ENCODE measurements around the gene DOCK10. TPM values are rescaled to one million over a fixed set of nuclear protein-coding genes. Genes with fewer than 3 reads are reported as not detected.

Gene DOCK10
- total and polyA plus RNA-seq, 9 of the 15 experiments (the other 6 are each of a cell fraction or from before 2014, with no cell fraction given): 0.01 to 0.87 (median 0.18) TPM

GRCh38 chr2:224932522-224932921 lies 109.7 kb downstream of the DOCK10 start:
- no peaks in the 10 kb centered on the region for H4K20me1 ChIP-seq (replicated peaks; ENCODE audit: control insufficient read depth, insufficient read depth, low read length)
- H3K79me2 ChIP-seq (ENCODE audit: control insufficient read depth, insufficient read depth, low read length): no peaks in the 10 kb centered on the region
- intact Hi-C loops (cut with micrococcal nuclease) (no loop called here), in situ Hi-C loops (cut with MboI) (no loop called here)
- DNase-seq (ENCODE audit: extremely low read depth in 1 of 4, low spot score in 3 of 4): no peak
- no peak overlapping the region for H2AFZ ChIP-seq (ENCODE audit: low read depth, low read length)
- 0% methylated on average over 2 of the region's 3 CpGs for WGBS (ENCODE audit: insufficient coverage, low coverage, missing lambda C conversion rate)
- no peak for ATAC-seq
- ChIA-PET CTCF (ENCODE audit: low intra/inter-chr PET ratio) (no interaction called here), POLR2A (no interaction called here)
- H3K4me1 ChIP-seq (replicated peaks in 1 of 2; ENCODE audit: control insufficient read depth in 2 of 2, insufficient read depth in 2 of 2, low read length in 2 of 2): no peaks in the 10 kb centered on the region
- H3K9ac ChIP-seq (ENCODE audit: insufficient read depth in 1 of 2, low read depth in 2 of 2, low read length in 2 of 2): no peak overlapping the region
- no peaks in the 10 kb centered on the region for H3K27me3 ChIP-seq (ENCODE audit: control insufficient read depth in 2 of 2, insufficient read depth in 2 of 2, low read length in 2 of 2)
- no peaks in the 10 kb centered on the region for H3K9me1 ChIP-seq (ENCODE audit: control insufficient read depth, insufficient read depth, low read length)
- H3K27ac ChIP-seq (ENCODE audit: extremely low read depth, low read depth, low read length): no peak overlapping the region
- no peaks in the 10 kb centered on the region for H3K9me3 ChIP-seq (replicated peaks; ENCODE audit: control insufficient read depth, insufficient read depth, low read depth, low read length)
- no peak overlapping the region for H3K4me2 ChIP-seq (ENCODE audit: insufficient read depth, low read length)
- FAIRE-seq: no peak
- H3K36me3 ChIP-seq (ENCODE audit: control insufficient read depth, insufficient read depth, low read length): no peaks in the 10 kb centered on the region
- no TSS peak for BruUV-seq (replicated peaks)
- no peak overlapping the region for H3K4me3 ChIP-seq
- no peak for TF ChIP-seq FOXA3 (CRISPR knock-in tag; conservative IDR thresholded peaks at IDR 0.05 in 1 of 2, IDR thresholded peaks at IDR 0.05 in 1 of 2)
- no peak for TF ChIP-seq NONO (IDR thresholded peaks at IDR 0.05; ENCODE audit: low read depth in 2 of 2, low read length in 1 of 2)
- no peak for TF ChIP-seq DEAF1 (CRISPR knock-in tag; IDR thresholded peaks at IDR 0.05)
- TF ChIP-seq ZBTB12 (CRISPR knock-in tag; IDR thresholded peaks at IDR 0.05): no peak
- no peak for TF ChIP-seq AFF1 (IDR thresholded peaks at IDR 0.05; ENCODE audit: low read depth in 1 of 2, partially characterized antibody in 2 of 2)
- no peak for TF ChIP-seq ZNF696 (CRISPR knock-in tag; conservative IDR thresholded peaks at IDR 0.05)
- no peak for TF ChIP-seq SMARCE1 (IDR thresholded peaks at IDR 0.05)
- no peak for TF ChIP-seq CSDE1 (IDR thresholded peaks at IDR 0.05)
- no peak for TF ChIP-seq SP1 (CRISPR knock-in tag; IDR thresholded peaks at IDR 0.05)
- no peak for TF ChIP-seq CLOCK (CRISPR knock-in tag; IDR thresholded peaks at IDR 0.05; ENCODE audit: borderline replicate concordance)

All from K562 (cell line).